ENCODE data around the gene AEBP1.

AEBP1 gene

DNA sequence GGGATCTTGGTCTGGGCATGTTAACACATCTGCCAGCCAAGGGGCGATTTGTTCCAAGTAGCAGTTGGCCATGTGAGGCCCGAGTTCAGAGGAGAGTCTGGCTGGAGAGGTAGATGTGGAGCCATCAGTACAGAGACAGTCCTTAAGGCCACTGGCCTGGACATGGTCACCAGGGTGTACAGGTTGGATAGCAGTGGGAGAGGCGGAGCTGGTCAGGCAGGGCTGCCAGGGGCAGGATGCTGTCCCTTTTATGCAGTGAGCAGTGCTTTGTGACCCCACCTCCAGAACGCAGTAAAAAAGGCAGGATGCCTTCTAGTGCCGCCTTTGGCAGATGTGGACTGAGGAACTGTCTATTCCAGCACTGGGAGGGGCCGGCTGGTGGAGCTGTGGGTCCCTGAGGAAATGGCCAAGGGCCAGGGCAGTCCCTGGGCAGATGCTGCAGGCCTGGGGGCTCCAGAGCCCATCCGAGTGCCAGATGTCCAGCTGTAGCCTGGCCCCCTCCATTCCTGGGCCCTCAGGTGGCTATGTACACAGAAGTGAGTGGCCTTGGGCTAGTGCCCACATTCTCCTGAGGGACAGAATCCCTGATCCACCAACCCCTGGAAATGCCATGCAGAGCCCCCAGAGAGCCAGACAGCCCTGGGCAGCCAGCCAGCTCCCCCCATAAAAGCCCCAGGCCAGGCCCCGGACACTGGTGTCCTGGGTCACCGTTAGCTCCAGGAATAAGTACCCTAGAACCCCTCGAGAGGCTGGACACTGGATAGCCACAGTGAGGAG is 54.1 kb downstream of the AEBP1 start:
- TF ChIP-seq, protein P1, sequence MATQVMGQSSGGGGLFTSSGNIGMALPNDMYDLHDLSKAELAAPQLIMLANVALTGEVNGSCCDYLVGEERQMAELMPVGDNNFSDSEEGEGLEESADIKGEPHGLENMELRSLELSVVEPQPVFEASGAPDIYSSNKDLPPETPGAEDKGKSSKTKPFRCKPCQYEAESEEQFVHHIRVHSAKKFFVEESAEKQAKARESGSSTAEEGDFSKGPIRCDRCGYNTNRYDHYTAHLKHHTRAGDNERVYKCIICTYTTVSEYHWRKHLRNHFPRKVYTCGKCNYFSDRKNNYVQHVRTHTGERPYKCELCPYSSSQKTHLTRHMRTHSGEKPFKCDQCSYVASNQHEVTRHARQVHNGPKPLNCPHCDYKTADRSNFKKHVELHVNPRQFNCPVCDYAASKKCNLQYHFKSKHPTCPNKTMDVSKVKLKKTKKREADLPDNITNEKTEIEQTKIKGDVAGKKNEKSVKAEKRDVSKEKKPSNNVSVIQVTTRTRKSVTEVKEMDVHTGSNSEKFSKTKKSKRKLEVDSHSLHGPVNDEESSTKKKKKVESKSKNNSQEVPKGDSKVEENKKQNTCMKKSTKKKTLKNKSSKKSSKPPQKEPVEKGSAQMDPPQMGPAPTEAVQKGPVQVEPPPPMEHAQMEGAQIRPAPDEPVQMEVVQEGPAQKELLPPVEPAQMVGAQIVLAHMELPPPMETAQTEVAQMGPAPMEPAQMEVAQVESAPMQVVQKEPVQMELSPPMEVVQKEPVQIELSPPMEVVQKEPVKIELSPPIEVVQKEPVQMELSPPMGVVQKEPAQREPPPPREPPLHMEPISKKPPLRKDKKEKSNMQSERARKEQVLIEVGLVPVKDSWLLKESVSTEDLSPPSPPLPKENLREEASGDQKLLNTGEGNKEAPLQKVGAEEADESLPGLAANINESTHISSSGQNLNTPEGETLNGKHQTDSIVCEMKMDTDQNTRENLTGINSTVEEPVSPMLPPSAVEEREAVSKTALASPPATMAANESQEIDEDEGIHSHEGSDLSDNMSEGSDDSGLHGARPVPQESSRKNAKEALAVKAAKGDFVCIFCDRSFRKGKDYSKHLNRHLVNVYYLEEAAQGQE (IDR thresholded peaks at IDR 0.05; ENCODE audit: insufficient replicate concordance, low read depth): no peak
- TF ChIP-seq SPI1 (IDR thresholded peaks at IDR 0.05; ENCODE audit: borderline replicate concordance, low read depth) (no peak), GABPA (IDR thresholded peaks at IDR 0.05; ENCODE audit: low read depth) (no peak), POLR2AphosphoS5 (IDR thresholded peaks at IDR 0.05; ENCODE audit: low read depth) (no peak)
- TF ChIP-seq, protein P2, sequence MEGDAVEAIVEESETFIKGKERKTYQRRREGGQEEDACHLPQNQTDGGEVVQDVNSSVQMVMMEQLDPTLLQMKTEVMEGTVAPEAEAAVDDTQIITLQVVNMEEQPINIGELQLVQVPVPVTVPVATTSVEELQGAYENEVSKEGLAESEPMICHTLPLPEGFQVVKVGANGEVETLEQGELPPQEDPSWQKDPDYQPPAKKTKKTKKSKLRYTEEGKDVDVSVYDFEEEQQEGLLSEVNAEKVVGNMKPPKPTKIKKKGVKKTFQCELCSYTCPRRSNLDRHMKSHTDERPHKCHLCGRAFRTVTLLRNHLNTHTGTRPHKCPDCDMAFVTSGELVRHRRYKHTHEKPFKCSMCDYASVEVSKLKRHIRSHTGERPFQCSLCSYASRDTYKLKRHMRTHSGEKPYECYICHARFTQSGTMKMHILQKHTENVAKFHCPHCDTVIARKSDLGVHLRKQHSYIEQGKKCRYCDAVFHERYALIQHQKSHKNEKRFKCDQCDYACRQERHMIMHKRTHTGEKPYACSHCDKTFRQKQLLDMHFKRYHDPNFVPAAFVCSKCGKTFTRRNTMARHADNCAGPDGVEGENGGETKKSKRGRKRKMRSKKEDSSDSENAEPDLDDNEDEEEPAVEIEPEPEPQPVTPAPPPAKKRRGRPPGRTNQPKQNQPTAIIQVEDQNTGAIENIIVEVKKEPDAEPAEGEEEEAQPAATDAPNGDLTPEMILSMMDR (IDR thresholded peaks at IDR 0.05; ENCODE audit: insufficient read depth, low read length): no peak
- no peak overlapping the region for H3K27ac ChIP-seq (replicated peaks)

DNA sequence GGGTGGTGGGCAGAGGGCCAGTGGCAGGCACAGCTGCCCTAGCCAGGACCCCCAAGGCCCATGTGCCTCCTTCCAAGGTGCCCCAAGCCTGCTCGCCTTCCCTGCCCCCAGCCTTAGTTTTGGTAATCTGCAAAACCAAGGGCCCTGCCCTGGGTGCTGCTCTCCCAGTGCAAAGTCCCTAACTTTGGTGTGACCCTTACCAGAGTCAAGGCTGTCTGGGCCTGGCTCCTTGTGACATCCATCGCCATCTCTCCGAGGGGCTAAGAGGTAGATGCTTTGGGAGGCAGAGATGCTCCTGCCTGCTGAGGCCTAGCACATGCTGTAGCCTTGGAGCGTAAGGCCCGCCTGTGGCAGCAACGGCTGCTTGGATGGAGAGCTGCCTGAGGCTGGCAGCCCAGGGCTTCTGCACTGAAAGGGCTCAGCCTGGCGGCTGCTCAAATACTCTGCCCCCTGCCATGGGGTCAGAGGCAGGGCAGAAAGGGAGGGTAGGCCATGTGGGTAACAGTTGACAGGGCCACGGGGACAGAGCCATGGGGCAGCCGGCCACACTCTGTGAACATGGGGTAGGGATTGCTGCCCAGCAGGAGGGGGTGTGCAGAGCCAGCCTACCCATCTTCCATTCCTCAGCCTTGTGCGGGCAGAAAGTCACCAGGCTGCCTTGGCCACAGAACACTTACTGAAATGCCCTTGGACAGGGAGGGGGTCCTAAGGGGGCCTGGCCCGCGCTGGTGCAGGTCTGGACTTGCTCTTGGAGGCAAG is 54.9 kb downstream of the AEBP1 start:
- Histone ChIP-seq H3K27ac (replicated peaks) (no peak overlapping the region), H3K4me3 (replicated peaks; ENCODE audit: insufficient read depth, low read length) (no peak overlapping the region), H3K27me3 (ENCODE audit: insufficient read depth, poor library complexity, severe bottlenecking) (no peaks in the 10 kb centered on the region)
- no peak for TF ChIP-seq POLR2AphosphoS5 (IDR thresholded peaks at IDR 0.05; ENCODE audit: low read depth)
- TF ChIP-seq, protein P2 (IDR thresholded peaks at IDR 0.05; ENCODE audit: insufficient read depth, low read length): no peak
- TF ChIP-seq, protein P1 (IDR thresholded peaks at IDR 0.05; ENCODE audit: insufficient replicate concordance, low read depth): no peak
- TF ChIP-seq SPI1 (IDR thresholded peaks at IDR 0.05; ENCODE audit: borderline replicate concordance, low read depth): no peak
- no peak for TF ChIP-seq GABPA (IDR thresholded peaks at IDR 0.05; ENCODE audit: low read depth)
- DNase-seq (ENCODE audit: low read depth in 1 of 2, low spot score in 1 of 2): no peak

More for the DNA sequence above, 54.1 kb downstream of the AEBP1 start:
- Histone ChIP-seq H3K27me3 (ENCODE audit: insufficient read depth, poor library complexity, severe bottlenecking) (no peaks in the 10 kb centered on the region), H3K4me3 (replicated peaks; ENCODE audit: insufficient read depth, low read length) (no peak overlapping the region)
- no peak for DNase-seq (ENCODE audit: low read depth in 1 of 2, low spot score in 1 of 2)

DNA sequence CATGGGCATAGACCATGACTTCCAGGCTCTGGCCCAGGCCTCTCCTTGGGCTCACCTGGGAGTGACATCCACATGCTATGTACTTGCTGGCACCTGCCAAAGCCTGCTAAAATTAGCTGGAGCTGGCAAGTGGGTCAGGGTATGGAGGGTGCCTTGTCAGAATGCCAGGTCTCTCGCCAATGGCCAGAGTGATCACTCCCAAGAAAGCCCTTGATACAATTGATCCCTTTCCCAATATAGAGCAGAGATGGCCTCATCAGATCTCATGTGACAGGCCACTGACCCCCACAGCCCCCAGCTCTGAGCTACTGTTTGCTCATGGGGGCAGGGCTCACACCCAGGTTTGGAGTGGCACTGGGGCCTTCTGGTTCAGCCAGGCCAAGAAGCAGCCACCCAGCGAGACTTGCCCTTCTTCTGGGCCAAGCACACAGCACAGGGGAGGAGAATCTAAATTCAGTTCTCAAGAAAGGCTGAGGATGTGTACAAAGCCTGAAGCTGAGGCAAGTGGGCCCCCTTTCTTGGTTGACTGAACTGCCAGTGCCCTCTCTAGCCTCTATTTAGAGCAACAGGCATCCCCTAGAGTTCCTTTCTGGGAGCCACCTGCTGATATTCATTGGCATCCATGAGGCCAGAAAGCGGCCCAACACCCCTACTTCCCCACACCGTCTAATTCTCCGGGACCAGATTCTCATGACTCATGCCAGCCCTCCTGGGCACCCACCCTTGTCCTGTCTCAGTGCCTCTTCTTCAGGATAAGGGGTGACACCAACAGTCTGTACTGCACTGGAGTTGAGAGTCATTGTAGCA is 55.9 kb downstream of the AEBP1 start:
- Histone ChIP-seq H3K27ac (replicated peaks) (no peak overlapping the region), H3K4me3 (replicated peaks; ENCODE audit: insufficient read depth, low read length) (no peak overlapping the region), H3K27me3 (ENCODE audit: insufficient read depth, poor library complexity, severe bottlenecking) (no peaks in the 10 kb centered on the region)
- no peak for DNase-seq (ENCODE audit: low read depth in 1 of 2, low spot score in 1 of 2)
- TF ChIP-seq GABPA (IDR thresholded peaks at IDR 0.05; ENCODE audit: low read depth): no peak

DNA sequence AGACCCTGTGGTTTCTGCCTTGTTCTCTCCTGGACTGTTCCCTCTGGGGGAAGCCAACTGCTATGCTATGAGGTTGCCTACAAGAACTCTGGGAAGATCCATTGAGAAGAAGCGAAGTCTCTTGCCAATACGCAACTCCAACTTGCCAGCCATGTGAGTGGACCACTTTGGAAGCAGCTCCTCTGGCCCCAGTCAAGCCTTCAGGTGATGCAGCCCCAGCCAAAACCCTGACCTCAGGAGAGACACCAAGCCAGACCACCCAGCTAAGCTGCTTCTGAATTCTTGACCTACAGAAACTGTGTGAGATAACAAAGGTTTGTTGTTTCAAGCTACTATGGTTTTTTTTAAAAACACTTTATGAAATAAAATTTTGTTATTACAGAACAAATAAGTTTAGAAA is 57.2 kb downstream of the AEBP1 start:
- Histone ChIP-seq H3K27me3 (ENCODE audit: insufficient read depth, poor library complexity, severe bottlenecking) (no peaks in the 10 kb centered on the region), H3K4me3 (replicated peaks; ENCODE audit: insufficient read depth, low read length) (no peak overlapping the region), H3K27ac (replicated peaks) (no peak overlapping the region)
- no peak for DNase-seq (ENCODE audit: low read depth in 1 of 2, low spot score in 1 of 2)
- TF ChIP-seq, protein P1 (IDR thresholded peaks at IDR 0.05; ENCODE audit: insufficient replicate concordance, low read depth): no peak
- no peak for TF ChIP-seq GABPA (IDR thresholded peaks at IDR 0.05; ENCODE audit: low read depth)
- TF ChIP-seq POLR2AphosphoS5 (IDR thresholded peaks at IDR 0.05; ENCODE audit: low read depth): no peak
- no peak for TF ChIP-seq SPI1 (IDR thresholded peaks at IDR 0.05; ENCODE audit: borderline replicate concordance, low read depth)
- TF ChIP-seq, protein P2 (IDR thresholded peaks at IDR 0.05; ENCODE audit: insufficient read depth, low read length): no peak

All from HL-60 (cell line).